H9 (cell line): ENCODE measurements around the gene JUP. TPM values are rescaled to one million over a fixed set of nuclear protein-coding genes. Genes with fewer than 3 reads are reported as not detected.

Source experiments
- DNase-seq: peaks from one replicate; pipeline ENCODE4 v3.0.0-alpha.2; 2017
- H2AFZ ChIP-seq: one replicate; pipeline ENCODE4 v1.6.1; 2013; ENCODE audit warnings: mild to moderate bottlenecking, low read length, control low read depth, moderate library complexity
- H2AK5ac ChIP-seq: 2 replicates; pipeline ENCODE4 v1.6.1; 2013; ENCODE audit warnings: low read length, control low read depth, mixed read lengths; ENCODE audit not compliant: insufficient read length
- H2BK120ac ChIP-seq: one replicate; pipeline ENCODE4 v1.6.1; 2013; ENCODE audit warnings: low read depth, mild to moderate bottlenecking, low read length, control low read depth, inconsistent platforms; ENCODE audit not compliant: poor library complexity, severe bottlenecking
- H2BK12ac ChIP-seq: 2 replicates; pipeline ENCODE4 v1.6.1; 2013; ENCODE audit warnings: low read length, control low read depth, mixed read lengths, low read depth; ENCODE audit not compliant: insufficient read length
- H2BK15ac ChIP-seq: 2 replicates; pipeline ENCODE4 v1.6.1; 2013; ENCODE audit warnings: low read depth, low read length, control low read depth
- H2BK20ac ChIP-seq: one replicate; pipeline ENCODE4 v1.6.1; 2013; ENCODE audit warnings: low read depth, mild to moderate bottlenecking, low read length, control low read depth, inconsistent platforms; ENCODE audit not compliant: poor library complexity, severe bottlenecking
- H2BK5ac ChIP-seq: 2 replicates; pipeline ENCODE4 v1.6.1; 2013; ENCODE audit warnings: low read length, control low read depth, mixed read lengths; ENCODE audit not compliant: insufficient read length
- H3K14ac ChIP-seq: 2 replicates; pipeline ENCODE4 v1.6.1; 2013; ENCODE audit warnings: low read length, control low read depth; ENCODE audit not compliant: insufficient read depth
- H3K18ac ChIP-seq: 2 replicates; pipeline ENCODE4 v1.6.1; 2013; ENCODE audit warnings: low read depth, mild to moderate bottlenecking, mixed read lengths, low read length, control low read depth; ENCODE audit not compliant: insufficient read length
- H3K23ac ChIP-seq: 2 replicates; pipeline ENCODE4 v1.6.1; 2013; ENCODE audit warnings: low read length, control low read depth, mixed read lengths, low read depth; ENCODE audit not compliant: insufficient read length
- H3K23me2 ChIP-seq: 2 replicates; pipeline ENCODE4 v1.6.1; 2013; ENCODE audit warnings: low read depth, mild to moderate bottlenecking, mixed read lengths, low read length, control low read depth; ENCODE audit not compliant: insufficient read length, poor library complexity, severe bottlenecking
- H3K27ac ChIP-seq: 2 replicates; pipeline ENCODE4 v1.5.1; 2013; ENCODE audit warnings: low read length, control low read depth, mixed read lengths, low read depth; ENCODE audit not compliant: insufficient read length
- H3K27me3 ChIP-seq: 2 replicates; pipeline ENCODE4 v1.6.1; 2013; ENCODE audit warnings: low read length, control low read depth, inconsistent platforms; ENCODE audit not compliant: insufficient read depth
- H3K4ac ChIP-seq: 2 replicates; pipeline ENCODE4 v1.6.1; 2013; ENCODE audit warnings: low read depth, mild to moderate bottlenecking, control low read depth, inconsistent platforms, low read length, moderate library complexity
- H3K4me1 ChIP-seq: 2 replicates; pipeline ENCODE4 v1.6.1; 2013; ENCODE audit warnings: low read length, control low read depth, inconsistent platforms; ENCODE audit not compliant: insufficient read depth
- H3K4me2 ChIP-seq: 2 replicates; pipeline ENCODE4 v1.6.1; 2013; ENCODE audit warnings: low read length, control low read depth, mixed read lengths; ENCODE audit not compliant: insufficient read length, insufficient read depth
- H3K56ac ChIP-seq: 2 replicates; pipeline ENCODE4 v1.6.1; 2013; ENCODE audit warnings: low read depth, mild to moderate bottlenecking, mixed read lengths, low read length, control low read depth; ENCODE audit not compliant: insufficient read length
- H3K79me1 ChIP-seq: 2 replicates; pipeline ENCODE4 v1.6.1; 2013; ENCODE audit warnings: low read depth, mild to moderate bottlenecking, moderate library complexity, low read length, control low read depth, inconsistent platforms; ENCODE audit not compliant: insufficient read depth, poor library complexity, severe bottlenecking
- H3K79me2 ChIP-seq: 2 replicates; pipeline ENCODE4 v1.6.1; 2013; ENCODE audit warnings: low read length, control low read depth, inconsistent platforms; ENCODE audit not compliant: insufficient read depth
- H3K9ac ChIP-seq: 2 replicates; pipeline ENCODE4 v1.6.1; 2013; ENCODE audit warnings: low read length, control low read depth, mixed read lengths; ENCODE audit not compliant: insufficient read length; ENCODE audit errors: extremely low read depth
- H3K9me3 ChIP-seq: one replicate; pipeline ENCODE4 v1.6.1; 2013; ENCODE audit warnings: low read depth, low read length, inconsistent platforms; ENCODE audit not compliant: control insufficient read depth
- H3T11ph ChIP-seq: one replicate; pipeline ENCODE4 v1.6.1; 2013; ENCODE audit warnings: mild to moderate bottlenecking, low read length, control low read depth, inconsistent platforms
- H4K20me1 ChIP-seq: one replicate; pipeline ENCODE4 v1.6.1; 2013; ENCODE audit not compliant: control insufficient read depth, insufficient read length, insufficient read depth
- H4K5ac ChIP-seq: 2 replicates; pipeline ENCODE4 v1.6.1; 2013; ENCODE audit warnings: low read depth, mild to moderate bottlenecking, mixed read lengths, low read length, control low read depth; ENCODE audit not compliant: insufficient read length
- H4K8ac ChIP-seq: replicated peaks from 2 replicates; pipeline ENCODE4 v1.6.1; 2013; ENCODE audit warnings: low read length, control low read depth, mixed read lengths, low read depth; ENCODE audit not compliant: insufficient read length
- H4K91ac ChIP-seq: 2 replicates; pipeline ENCODE4 v1.6.1; 2013; ENCODE audit warnings: low read depth, mild to moderate bottlenecking, moderate library complexity, mixed read lengths, low read length, control low read depth; ENCODE audit not compliant: insufficient read length
- H3K27ac Mint-ChIP-seq, 3 experiments: 2 replicates in 2 of 3; 3 replicates in 1 of 3; pipeline ENCODE4 v1.8.0; 2020 to 2021; ENCODE audit warnings: mixed read lengths in 3 of 3, mild to moderate bottlenecking in 1 of 3, moderate library complexity in 1 of 3
- H3K27me3 Mint-ChIP-seq: 2 replicates; pipeline ENCODE4 v1.8.0; 2021; ENCODE audit warnings: low read depth, mild to moderate bottlenecking, moderate library complexity, mixed read lengths
- H3K36me3 Mint-ChIP-seq, 3 experiments: 2 replicates in 2 of 3; 3 replicates in 1 of 3; pipeline ENCODE4 v1.8.0; 2020 to 2021; ENCODE audit warnings: low read depth in 3 of 3, mixed read lengths in 3 of 3; ENCODE audit not compliant: insufficient read depth in 1 of 3
- H3K4me1 Mint-ChIP-seq, 2 experiments: 2 replicates each; pipeline ENCODE4 v1.8.0; 2020; ENCODE audit warnings: mixed read lengths in 2 of 2
- H3K4me3 Mint-ChIP-seq, 2 experiments: 2 replicates in 1 of 2; 3 replicates in 1 of 2; pipeline ENCODE4 v1.8.0; 2020 to 2021; ENCODE audit warnings: mild to moderate bottlenecking in 2 of 2, mixed read lengths in 2 of 2, moderate library complexity in 1 of 2
- H3K9me3 Mint-ChIP-seq, 2 experiments: 2 replicates in 1 of 2; 3 replicates in 1 of 2; pipeline ENCODE4 v1.8.0; 2020; ENCODE audit warnings: mild to moderate bottlenecking in 2 of 2, mixed read lengths in 2 of 2, moderate library complexity in 1 of 2
- WGBS: extraction: QIAGEN DNeasy Blood & Tissue Kit; methylation state at CpG from one replicate; pipeline ENCODE4 v1.1.7; 2013; ENCODE audit warnings: missing lambda C conversion rate, low lambda C conversion rate, mixed read lengths; ENCODE audit not compliant: insufficient read length; ENCODE audit errors: extremely low coverage; 5-methylcytosine and 5-hydroxymethylcytosine counted together
- total RNA-seq: library from RNA; stranded (reverse); gene quantifications from 2 replicates; pipeline ENCODE4 v1.2.1, GENCODE V29; 2021
- TF ChIP-seq, protein P1 (sequence below): fragments of 200-600 bp; sonication (generic); conservative IDR thresholded peaks from 3 replicates; pipeline ENCODE4 v1.8.0; 2021; ENCODE audit warnings: antibody characterized with exemption, mild to moderate bottlenecking

JUP gene
- total RNA-seq, 1 experiment from 2014 or later, result 90.1 TPM

DNA sequence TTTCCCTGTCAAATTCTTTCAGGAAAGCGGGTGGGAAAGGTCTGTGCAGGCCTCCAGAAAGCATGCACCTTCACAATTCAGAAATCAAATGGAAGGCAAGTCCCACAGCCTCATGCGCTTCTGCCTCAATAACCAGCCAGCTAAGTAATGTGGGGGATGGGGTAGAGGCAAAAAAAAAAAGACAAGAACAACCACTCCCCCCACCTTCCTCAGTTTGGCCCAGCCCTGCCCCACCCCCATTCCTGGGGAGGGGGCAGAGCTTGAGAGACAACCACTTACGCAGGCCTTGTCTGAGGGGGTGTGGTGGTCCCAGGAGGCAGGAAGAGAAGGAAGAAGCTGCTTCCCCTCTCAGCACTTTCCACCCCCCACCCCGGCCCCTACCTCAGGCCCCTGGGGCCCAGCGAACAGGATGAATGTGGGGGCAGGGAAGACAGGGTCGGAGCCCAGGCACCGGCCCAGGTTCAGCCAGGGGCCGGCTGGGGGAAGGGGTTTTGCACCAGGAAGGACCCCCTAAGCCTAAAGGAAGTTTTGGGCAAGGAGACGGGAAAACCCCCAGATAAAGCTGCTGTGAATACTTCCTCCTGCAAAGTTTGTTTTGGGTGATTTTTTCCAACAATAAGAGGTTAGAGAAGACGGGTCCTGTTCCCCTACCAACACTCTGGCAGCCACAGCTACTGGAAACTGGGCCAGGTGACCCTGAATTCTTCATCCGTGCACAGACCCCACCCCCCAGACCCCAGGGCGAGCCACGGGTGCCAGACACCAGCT is 1.2 kb downstream of the JUP start:
- H3K79me2 ChIP-seq, result no peaks in the 10 kb centered on the region; the same call in 1 of the 2 replicates
- H3K23me2 ChIP-seq, result peaks cover 8% of the 10 kb centered on the region
- DNase-seq, result peak; percentile 97

More for the DNA sequence above, 1.2 kb downstream of the JUP start:
- peaks cover 2% of the 10 kb centered on the region; the same call in 1 of the 2 replicates for H3K4me1 ChIP-seq
- no peak overlapping the region for H2AFZ ChIP-seq
- H3K56ac ChIP-seq, result no peak overlapping the region
- Mint-ChIP-seq H3K4me3 (peak overlapping the region; percentile 77 to 92), H3K9me3 (no peaks in the 10 kb centered on the region; a peak in 1 of 5 replicates), H3K27ac (peak overlapping the region; percentile 98 to 99 (median 98)), H3K4me1 (peaks cover 32 to 46% of the 10 kb centered on the region in 2 experiments), H3K27me3 (peaks cover 6% of the 10 kb centered on the region), H3K36me3 (peaks cover 8 to 16% (median 15%) of the 10 kb centered on the region in 3 experiments)
- H3K14ac ChIP-seq, result peak overlapping the region; percentile 82
- H3K18ac ChIP-seq, result peak overlapping the region; percentile 36
- no peak overlapping the region for H2BK120ac ChIP-seq
- TF ChIP-seq, protein P1, sequence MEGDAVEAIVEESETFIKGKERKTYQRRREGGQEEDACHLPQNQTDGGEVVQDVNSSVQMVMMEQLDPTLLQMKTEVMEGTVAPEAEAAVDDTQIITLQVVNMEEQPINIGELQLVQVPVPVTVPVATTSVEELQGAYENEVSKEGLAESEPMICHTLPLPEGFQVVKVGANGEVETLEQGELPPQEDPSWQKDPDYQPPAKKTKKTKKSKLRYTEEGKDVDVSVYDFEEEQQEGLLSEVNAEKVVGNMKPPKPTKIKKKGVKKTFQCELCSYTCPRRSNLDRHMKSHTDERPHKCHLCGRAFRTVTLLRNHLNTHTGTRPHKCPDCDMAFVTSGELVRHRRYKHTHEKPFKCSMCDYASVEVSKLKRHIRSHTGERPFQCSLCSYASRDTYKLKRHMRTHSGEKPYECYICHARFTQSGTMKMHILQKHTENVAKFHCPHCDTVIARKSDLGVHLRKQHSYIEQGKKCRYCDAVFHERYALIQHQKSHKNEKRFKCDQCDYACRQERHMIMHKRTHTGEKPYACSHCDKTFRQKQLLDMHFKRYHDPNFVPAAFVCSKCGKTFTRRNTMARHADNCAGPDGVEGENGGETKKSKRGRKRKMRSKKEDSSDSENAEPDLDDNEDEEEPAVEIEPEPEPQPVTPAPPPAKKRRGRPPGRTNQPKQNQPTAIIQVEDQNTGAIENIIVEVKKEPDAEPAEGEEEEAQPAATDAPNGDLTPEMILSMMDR, result no peak
- no peak overlapping the region for H4K8ac ChIP-seq
- H4K91ac ChIP-seq, result no peak overlapping the region
- H2AK5ac ChIP-seq, result no peak overlapping the region
- H3T11ph ChIP-seq, result no peak overlapping the region
- no peak overlapping the region for H2BK5ac ChIP-seq
- no peaks in the 10 kb centered on the region for H3K9me3 ChIP-seq
- no peak overlapping the region for H3K27ac ChIP-seq
- H4K20me1 ChIP-seq, result no peaks in the 10 kb centered on the region
- H3K27me3 ChIP-seq, result no peaks in the 10 kb centered on the region
- H3K79me1 ChIP-seq, result no peaks in the 10 kb centered on the region
- H4K5ac ChIP-seq, result no peak overlapping the region
- H3K4me2 ChIP-seq, result peak overlapping the region; percentile 57
- no CpG with 5 or more reads among the region's 13 CpGs for WGBS
- H3K4ac ChIP-seq, result no peak overlapping the region
- H3K23ac ChIP-seq, result no peak overlapping the region
- H2BK15ac ChIP-seq, result no peak overlapping the region
- peak overlapping the region; percentile 35 for H3K9ac ChIP-seq
- H2BK12ac ChIP-seq, result no peak overlapping the region
- no peak overlapping the region for H2BK20ac ChIP-seq
